Glomerular visceral epithelial cell (primary cell): ENCODE measurements around the gene THAP11.

Experiments
- DNase-seq: peaks from one replicate; pipeline ENCODE4 v3.0.0-alpha.2; 2016; ENCODE audit errors: extremely low spot score

THAP11 gene

DNA sequence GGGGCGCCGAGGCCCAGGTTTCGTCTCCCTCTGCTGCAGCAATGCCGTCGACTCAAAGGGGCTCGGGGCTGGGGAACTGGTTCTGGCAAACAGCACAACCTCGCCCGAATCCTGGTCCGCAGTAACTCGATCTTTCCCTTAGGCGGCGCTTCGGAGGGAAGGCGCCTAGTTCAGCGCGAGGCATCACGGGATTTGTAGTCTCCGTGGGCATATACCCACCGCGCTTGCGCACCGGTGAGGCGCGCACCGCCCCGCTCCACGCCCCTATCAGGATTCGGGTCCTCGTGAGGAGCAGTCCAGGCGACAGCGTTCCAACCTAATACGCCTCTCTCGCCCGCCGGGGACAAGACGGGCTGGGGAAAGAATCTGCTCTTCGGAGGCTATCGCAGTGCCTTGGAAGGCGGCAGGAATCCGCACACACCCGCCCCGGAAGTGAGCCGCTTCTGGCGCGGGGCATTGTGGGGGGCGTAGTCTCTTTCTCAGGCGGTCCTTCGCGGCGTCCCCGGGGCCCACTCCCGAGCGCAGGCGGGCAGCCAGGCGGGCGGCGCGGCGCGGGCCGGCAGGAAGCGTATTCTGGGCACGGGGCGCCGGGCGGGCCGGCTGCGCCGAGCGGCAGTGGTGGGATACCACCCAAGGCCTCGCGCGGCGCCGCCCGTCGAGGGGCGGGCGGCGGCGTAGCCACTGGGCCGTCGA lies at the start of gene THAP11:
TSS of gene THAP11 (plus strand) at position 505 of the 693 bp plus-strand sequence. CDS start 235 bp downstream, outside the sequence.
- peak; percentile 92 for DNase-seq

DNA sequence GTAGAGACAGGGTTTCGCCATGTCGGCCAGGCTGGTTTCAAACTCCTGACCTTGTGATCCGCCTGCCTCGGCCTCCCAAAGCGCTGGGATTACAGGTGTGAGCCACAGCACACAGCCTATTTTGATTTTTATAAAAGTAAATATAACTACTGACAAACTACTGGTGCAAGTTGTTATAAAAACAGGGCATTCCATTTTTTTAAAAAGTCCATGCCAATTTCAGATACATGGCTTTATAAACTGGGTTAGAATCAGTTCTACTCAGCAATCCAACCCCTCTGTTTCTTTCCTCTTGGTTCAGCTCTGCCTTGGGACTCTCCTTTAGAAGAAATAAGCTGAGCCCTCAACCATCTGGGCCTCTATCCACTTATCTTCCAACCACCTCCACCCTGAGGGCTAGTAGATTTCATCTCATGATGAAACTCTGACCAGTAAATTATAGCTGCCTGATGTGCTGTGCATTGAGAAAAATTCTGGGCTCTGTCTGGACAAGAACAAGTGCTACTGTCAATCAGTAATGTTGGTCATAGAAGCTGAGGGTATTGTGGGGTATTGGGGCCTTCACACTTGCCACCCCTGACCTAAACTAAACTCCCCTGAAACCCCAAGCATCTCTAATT lies 45.9 kb upstream of the THAP11 start:
- DNase-seq: no peak

DNA sequence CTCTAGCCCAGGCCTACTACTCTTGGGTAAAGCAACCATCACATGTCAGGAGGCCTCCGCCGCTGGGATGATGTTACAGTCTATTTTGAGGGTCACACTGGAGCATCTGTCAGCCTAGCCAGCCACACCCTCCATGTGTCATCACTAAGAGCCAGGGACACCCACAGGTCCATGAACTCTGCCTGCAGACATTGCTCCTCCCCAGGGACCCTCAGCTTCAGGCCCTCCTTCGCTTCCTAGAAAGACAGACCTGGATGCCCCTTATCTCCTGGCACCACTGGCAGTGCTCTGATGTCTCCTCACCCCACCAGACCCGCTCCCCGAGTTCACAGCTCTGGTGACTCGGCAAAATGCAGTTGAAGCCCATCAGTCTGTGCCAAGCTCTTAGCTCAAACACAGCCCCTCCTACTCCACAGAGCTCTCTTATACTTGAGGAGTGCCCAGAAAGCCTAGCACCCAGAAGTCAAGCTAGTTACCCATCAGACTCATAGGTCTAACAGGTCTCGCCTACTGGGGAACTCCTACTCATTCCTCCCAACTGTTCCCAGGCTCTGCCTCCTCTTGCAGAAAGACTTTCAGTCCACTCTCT lies 41.7 kb upstream of the THAP11 start:
- no peak for DNase-seq

DNA sequence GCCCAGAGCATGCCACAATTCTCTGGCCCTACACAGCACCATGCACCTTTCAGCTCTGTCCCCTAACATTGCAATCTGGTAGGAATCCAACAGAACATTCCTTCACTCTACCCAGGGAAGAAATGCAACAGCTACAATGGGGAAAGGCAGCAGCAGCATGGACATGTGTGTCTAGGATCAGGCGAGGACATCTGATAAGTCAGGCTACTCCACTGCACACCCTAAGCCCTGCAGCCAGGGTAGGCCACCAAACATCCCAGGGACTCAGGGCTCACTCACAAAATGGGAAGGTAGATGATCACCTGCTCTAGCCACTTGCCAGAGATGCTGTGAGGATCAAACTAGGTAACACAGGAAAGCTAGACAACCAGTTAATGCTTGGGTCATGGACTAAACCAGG lies 40.9 kb upstream of the THAP11 start:
- no peak for DNase-seq

DNA sequence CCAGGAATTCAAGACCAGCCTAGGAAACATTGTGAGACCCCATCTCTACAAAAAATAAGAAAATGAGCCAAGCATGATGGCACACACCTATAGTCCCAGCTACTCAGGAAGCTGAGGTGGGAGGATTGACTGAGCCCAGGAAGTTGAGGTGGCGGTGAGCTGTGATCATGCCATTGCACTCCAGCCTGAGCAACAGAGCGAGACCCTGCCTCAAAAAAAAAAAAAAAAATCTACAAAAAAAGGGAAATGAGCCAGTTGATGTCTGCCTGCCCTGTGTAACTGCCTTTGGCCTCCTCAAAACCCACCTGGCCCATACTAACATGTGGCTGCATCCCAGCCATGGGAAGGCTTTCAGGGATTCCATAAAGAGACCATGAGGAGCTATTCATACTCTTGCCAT lies 40.2 kb upstream of the THAP11 start:
- DNase-seq: no peak

DNA sequence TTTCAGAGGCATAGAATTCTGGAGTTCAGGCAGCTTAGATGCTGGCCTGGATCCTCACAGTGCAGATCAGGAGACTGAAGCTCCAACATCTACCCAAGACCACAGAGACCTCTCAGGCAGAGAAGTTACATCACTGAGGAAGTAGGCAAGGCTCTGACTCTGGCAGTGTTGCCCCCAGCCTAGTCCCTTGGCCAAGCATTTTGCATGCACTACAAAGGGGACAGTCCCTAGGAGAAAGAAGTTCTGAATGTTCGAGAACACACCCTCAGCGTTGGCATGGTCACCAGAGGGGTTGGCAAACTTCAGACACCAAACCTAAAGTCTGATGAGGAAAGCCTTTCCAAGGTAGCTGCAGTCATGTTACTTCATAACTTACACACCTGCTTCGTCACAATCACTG lies 38.2 kb upstream of the THAP11 start:
- no peak for DNase-seq

DNA sequence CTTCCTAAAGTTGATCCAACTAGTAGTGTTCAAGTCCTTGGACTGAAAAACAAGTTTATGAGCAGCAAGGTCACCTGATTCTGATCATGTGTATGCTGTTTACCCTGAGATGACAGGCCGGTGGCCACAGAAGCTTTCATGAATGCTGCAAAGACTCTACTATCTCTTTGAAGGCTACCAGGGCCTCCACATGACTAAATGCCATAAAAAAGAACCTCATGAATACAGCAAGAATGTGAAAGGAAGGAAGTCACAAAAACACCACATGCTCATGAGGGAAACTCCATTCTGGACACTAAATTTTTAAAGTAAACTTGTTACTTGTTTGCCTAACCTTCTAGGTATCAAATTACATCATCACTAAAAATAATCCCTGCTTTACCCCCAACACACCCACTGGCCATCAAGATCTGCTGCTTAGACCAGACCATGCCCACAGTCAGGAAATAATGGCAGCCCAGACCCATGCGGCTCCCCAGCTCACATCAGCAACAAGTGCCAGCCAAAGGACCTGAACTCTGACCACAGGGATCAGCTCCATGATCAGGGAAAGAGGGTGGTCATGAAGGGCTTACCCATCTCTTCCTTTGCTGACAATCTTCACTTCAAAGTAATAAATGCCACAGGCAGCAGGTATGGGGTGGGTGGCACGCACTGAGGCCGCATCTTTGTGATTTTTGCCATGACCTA lies 37.1 kb upstream of the THAP11 start:
- no peak for DNase-seq

DNA sequence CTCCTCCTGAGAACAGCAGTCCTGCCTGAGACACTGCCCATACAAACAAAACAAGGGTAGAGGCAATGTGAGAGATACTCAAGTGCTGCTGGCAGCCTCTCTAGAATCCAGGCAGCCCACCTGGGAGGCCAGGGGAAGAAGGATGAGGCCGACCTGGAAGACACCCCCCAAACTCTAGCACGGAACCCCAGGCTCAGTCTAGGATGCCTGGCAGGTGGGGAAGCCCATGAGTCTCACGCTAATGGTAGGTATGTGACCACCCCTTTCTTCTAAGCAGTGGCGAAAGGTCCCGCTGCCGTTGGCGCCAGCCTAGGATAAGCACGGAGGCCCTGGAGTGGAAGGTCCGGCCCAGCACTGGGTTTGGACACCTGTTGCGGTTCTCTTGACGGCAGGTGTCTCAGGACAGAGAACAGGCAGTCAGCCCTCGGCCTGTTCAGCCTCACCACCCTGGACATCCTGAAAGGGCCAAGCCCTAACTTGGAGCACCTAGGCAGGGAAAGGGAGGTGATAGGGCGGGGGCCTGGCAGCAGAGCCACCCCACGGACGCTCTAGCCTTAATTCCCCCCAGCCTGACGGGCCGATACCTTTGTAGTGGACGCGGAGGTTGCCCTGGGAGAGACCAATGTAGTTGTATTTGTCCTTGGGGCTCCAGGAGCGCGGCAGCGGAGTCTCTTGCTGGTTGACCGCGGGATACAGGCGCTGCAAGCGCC lies 36.2 kb upstream of the THAP11 start:
- no peak for DNase-seq

DNA sequence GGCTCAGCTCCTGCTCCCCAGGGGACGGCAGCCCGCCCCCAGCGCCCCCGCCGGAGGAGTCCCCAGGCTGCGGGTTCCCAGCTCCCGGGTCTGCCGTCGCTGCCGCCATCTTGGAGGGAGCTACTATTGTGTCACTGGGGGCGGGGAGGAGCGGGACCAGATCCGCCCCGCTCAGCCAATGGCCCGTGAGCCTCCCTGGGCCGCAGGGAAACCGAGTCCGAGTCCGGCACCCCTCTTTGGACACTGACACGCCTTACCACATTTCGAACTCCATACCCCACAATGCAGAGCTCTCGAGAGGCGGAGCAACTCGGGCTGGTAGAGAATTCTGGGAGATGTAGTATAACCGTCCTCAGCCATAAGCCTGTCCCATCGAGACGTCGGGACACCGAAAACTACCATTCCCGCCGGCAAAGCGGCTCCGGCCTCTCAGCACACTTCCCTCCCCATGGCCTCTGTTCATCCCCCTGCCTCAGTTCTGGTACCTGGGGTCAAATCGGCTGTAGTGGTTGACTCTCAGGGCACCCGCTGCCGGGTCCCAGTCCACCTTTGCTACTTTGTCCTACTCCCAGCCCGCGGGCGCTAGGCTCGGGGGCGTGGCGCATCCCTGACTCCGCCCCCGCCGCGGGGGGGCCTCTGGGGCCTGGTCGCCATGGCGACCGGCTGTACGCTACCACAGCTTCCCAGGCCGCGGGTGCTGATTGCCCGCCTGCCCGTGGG lies 35.5 kb upstream of the THAP11 start, which contains the start of the genes RANBP10 and TSNAXIP1:
TSS of gene RANBP10 (minus strand) at position 133 of the 720 bp plus-strand sequence. CDS start at position 109, 24 bp downstream.
TSS of gene TSNAXIP1 (plus strand) at position 462 of the 720 bp plus-strand sequence. CDS start 261 bp downstream, outside the sequence.
- DNase-seq: peak; percentile 98

DNA sequence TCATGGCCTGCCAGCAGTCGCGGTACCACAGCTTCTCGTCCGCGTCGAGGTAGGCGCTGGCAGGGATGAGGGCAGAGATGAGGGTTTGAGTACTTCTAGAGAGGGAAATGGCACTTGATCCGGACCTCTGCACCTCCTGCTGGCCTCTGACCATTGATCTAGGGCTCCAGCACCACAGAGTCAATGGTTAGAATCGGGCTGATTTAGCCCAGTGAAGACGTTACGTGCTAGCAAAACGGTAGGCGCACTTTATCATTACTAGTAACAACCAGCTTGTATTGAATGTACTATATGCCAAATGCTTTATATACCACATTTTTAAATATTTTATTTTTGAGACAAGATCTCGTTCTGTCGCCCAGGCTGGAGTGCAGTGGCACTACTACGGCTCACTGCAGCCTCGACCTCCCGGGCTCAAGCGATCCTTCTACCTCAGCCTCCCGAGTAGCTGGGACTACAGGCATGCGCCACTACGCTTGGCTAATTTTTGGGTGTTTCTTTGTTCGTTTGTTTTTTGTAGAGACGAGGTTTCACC lies 34.9 kb upstream of the THAP11 start:
- DNase-seq: no peak

DNA sequence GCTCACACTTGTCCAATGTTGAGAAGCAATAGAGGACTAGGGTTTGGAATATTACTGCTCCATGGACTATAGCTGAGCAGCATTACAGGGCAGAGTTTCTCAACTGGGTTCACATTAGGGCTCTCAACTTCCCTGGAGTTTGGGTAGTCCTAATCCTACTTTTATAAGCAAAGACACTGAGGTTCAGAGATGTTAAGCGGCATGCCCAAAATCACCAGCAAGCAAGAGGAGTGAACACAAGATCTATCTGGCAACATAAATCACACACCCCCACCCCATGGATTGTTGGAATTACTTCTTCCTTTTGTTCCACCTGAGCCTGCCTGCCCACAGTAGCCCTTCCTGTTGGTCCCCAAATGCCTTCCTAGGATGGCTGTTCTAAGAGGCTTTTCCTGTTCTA lies 30.2 kb upstream of the THAP11 start:
- no peak for DNase-seq

DNA sequence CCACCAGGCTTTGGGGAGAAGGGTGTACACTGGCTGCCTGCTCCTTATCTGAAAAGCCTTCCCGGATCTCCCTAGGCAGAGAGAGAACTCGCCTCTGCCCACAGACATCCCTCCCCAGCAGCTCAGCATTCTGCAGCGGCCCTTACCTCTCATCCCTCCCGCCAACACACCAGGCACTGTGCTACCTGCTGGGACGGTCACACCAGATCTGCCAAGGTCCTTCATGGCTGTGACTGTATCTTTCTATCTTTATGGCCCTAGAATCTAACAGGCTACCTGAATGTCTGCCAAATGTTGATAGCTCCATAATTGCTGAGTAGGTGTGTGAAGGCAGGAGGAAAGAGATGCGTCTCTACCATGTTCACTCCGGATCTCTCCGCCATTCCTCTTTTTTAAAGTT lies 27.6 kb upstream of the THAP11 start:
- no peak for DNase-seq

DNA sequence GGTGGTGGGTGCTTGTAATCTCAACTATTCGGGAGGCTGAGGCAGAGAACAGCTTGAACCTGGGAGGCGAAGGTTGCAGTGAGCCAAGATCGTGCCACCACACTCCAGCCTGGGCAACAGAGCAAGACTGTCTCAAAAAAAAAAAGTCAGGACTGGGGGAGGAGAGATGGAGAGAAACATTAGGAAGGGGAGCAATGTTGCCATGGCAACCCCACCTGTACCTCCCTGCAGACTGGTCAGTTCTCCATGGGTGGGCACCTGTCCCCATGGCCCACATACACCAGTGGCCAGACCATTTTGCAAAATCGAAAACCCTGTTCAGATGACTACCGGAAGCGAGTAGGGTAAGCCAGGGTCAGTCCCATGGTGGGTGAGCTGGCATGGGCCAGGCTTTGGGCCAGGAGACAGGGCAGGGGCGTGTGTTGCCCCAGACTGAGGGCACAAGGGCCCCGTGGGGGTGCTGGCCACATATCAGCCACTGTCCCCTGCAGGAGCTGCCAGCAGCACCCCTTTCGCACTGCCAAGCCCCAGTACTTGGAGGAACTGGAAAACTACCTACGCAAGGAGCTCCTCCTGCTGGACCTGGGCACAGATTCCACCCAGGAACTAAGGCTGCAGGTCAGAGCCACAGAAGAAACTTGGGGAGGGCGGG lies 21.4 kb upstream of the THAP11 start:
- DNase-seq: no peak

DNA sequence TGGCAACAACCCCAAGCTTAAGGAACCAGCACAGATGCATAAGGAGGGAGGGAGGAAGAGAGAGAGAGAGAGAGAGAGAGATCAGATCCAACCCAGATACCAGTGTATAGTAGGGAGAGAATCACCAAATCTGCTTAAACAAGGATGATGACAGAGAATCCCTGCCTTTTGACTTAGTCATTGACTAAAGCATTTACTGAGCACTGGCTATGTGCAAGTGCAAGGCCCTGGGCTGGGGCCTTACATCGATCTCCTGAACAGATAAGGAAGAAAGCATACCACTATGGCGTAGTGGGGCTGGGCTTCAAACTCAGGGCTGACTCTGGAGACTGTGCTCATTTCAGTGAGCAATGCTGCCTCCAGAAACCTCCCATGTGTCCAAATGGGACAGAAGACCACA lies 19.6 kb upstream of the THAP11 start:
- no peak for DNase-seq

DNA sequence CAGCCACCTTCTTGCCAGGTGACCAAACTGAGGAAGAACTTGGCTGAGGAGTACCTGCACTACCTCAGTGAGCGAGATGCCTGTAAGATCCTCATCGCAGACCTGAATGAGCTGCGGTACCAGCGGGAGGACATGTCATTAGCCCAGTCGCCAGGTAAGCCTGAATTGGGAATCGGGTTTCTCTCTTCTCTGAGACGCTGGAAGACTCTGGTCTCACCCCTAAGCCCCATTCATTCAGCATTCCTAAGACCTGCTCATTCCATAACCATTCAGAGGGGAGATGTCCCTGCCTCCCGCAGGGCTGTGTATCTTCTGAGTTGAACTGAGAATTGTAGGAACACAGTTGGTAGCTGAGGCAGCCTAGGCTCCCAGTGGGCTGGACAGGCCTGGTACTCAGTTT lies 17.0 kb upstream of the THAP11 start:
- DNase-seq: no peak

DNA sequence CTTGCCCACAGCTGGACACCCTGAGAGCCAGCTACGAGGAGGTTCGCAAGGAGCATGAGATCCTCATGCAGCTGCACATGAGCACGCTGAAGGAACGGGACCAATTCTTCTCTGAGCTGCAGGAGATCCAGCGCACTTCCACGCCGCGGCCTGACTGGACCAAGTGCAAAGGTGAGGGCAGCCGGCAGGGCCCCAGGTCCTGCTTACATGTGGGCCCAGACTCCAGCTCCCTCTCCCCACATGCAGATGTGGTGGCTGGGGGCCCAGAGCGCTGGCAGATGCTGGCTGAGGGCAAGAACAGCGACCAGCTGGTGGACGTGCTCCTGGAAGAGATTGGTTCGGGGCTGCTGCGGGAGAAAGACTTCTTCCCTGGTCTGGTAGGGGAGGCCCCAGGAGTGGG lies 16.2 kb upstream of the THAP11 start:
- no peak for DNase-seq

DNA sequence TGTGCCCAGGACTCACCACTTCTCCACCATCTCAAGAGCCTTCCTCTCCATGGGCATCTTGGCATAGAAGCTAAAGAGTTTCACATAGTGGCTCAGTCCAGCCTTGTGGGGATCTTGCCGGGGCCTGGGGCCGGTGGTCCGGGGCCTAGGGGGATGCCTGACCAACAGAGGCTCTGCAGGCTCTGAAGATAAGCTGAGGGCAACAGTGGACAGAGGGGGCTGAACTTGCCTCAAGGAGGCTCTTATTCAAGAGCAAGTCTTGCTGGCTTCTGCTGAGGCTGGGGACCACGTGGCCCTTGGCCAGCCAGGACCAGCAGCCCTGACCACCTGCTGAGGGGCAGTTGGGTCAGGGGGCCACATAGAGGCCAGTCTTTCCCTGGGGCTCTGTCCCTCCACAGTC lies 13.5 kb upstream of the THAP11 start:
- DNase-seq: no peak

DNA sequence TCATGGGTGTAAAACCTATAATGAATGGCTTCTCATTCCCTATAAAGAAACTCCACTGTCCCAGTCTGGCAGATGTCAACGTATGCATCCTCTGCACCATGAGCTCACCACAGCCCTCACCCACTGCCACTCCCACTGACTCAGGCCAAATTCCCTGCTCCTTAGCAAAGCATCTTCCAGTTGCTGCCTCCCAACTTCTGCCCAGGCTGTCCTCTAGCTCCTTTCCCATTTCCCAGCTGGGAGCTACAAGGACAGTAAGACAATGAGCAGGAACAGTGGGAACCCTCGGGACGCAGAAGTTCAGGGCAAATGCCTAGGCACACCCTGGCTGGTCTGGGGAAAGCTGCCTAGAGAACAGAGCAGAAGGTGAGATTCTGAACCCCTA lies 9.1 kb upstream of the THAP11 start:
- peak; percentile 52 for DNase-seq

DNA sequence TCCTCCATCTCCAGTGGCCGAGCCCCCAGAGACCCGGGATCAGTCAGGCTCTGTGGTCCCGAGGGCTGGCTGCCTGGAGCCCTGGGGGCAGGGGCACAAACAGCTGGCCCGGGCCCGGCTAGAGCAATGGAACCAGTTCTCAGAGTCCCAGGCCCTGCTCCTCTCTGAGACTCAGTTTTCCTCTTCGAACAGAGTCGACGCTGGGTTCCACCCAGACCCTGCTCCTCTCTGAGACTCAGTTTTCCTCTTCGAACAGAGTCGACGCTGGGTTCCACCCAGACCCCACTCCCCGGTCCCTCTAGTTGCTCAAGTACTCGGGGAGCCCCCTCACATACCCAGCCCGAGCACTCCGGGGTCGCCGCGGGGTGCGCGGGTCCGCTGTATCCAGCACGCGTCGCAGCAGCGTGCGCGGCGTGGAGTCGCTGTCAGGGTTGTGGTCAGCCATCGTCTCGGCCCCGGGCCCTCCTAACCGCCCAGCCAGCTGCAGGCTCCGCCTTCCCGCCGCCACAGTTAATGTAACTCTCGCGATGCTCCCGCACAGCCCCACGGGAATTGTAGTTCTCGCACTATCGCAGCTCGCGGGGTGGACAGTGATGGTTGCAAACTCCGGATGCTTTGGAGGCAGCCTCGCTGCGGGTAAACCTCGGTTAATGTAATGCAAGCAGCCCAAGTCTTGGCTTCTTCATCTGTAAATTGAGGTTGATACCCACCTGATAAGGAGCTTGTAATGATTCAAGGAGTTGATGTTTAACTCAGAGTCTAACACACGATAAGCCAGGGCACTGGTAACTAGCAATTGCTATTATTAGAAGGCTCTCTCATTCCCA lies 8.5 kb upstream of the THAP11 start:
- peak; percentile 85 for DNase-seq

DNA sequence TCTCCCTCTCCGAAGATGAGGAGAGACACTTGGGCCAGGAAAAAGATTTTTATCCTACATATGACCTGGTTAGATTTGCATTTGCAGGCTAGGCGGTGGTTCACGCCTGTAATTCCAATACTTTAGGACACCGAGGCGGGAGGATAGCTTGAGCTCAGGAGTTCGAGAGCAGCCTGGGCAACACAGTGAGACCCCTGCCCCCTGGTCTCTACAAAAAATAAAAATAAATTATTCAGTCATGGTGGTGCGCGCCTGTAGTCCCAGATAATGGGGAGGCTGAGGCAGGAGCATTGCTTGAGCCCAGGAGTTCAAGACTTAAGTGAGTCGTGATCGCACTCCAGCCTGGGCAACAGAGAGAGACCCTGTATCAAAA lies 7.9 kb upstream of the THAP11 start:
- no peak for DNase-seq
